WI38 (cell line): ENCODE data around the gene HAND1.

Source experiments
- H3K4me3 ChIP-seq: 2 replicates; pipeline ENCODE4 v1.5.1; 2011; ENCODE audit warnings: low read depth, mild to moderate bottlenecking, control low read depth, low read length
- CTCF ChIP-seq: IDR thresholded peaks from 2 replicates; pipeline ENCODE4 v1.5.1; 2012; ENCODE audit warnings: low read depth, mild to moderate bottlenecking, control low read depth, low read length

HAND1 gene

GRCh38 chr5:154505567-154505966 is 27.5 kb upstream of the HAND1 start:
- no peak overlapping the region for H3K4me3 ChIP-seq
- no peak for TF ChIP-seq CTCF

DNA sequence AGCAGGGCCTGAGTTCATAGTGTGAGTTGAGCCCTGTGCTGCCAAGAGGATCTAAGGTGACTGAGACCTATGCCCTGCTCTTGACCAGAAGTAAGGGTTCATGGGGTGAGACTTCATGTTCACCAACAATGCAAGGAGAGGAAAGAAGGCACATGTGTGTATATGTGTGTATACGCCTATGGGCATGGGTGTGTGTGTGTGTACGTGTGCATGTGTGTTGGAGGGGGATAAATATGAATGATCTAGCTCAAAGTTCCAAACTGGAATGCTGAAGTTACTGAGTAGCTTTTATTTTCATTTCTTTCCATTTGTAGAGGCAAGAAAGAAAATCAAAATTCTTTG is 25.6 kb upstream of the HAND1 start:
- no peak overlapping the region for H3K4me3 ChIP-seq
- TF ChIP-seq CTCF: no peak

DNA sequence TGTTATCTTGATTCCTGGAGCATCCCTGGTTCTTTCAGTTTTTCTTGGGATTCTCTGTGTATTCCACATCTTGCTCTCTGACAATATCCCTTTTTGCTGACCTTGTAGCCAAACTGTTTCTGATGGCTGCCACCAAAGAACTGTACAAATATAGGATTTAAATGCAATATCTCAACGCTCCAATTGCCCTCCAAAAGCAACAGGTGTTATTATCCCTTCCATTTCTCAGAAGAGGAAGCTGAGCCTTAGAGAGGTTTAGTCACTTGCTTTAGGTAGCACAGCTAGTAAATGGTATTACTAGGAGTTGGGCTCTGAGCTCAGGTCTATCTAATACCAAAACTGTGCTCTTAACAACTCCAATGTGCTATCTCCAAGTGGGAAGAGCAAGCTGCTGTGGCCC is 24.2 kb upstream of the HAND1 start:
- H3K4me3 ChIP-seq: no peak overlapping the region
- TF ChIP-seq CTCF: no peak

- TF ChIP-seq CTCF: no peak
- no peak overlapping the region for H3K4me3 ChIP-seq
These were observed 23.5 kb upstream of the HAND1 start for GRCh38 chr5:154501566-154501965.

GRCh38 chr5:154498994-154499393 is 21.0 kb upstream of the HAND1 start:
- TF ChIP-seq CTCF: no peak
- no peak overlapping the region for H3K4me3 ChIP-seq

- no peak for TF ChIP-seq CTCF
- H3K4me3 ChIP-seq: no peak overlapping the region
These were observed 20.6 kb upstream of the HAND1 start for GRCh38 chr5:154498591-154498990.

- no peak overlapping the region for H3K4me3 ChIP-seq
- TF ChIP-seq CTCF: no peak
These were observed 16.0 kb upstream of the HAND1 start for GRCh38 chr5:154494036-154494435.
